22Rv1 (cell line): ENCODE measurements around the gene DNAAF8.
A peak's percentile ranks its signal among the peaks of the same experiment; 100 is the strongest.

Experiments used
- H3K27ac ChIP-seq: fragments of 450-650 bp; 2 replicates; pipeline ENCODE4 v1.5.1; 2017
- CTCF ChIP-seq: fragments of 450-650 bp; IDR thresholded peaks from 2 replicates; pipeline ENCODE4 v1.5.1; 2017; ENCODE audit warnings: mild to moderate bottlenecking
- ZFX ChIP-seq: fragments of 450-650 bp; IDR thresholded peaks from 2 replicates; pipeline ENCODE4 v1.6.1; 2017; ENCODE audit warnings: antibody characterized with exemption, borderline replicate concordance

DNAAF8 gene

GRCh38 chr16:4762205-4762604, 27.9 kb downstream of the DNAAF8 start:
- no peak overlapping the region for H3K27ac ChIP-seq
- TF ChIP-seq CTCF (no peak), ZFX (no peak)

GRCh38 chr16:4763791-4764190, 29.5 kb downstream of the DNAAF8 start:
- H3K27ac ChIP-seq, result no peak overlapping the region
- no peak for TF ChIP-seq ZFX
- no peak for TF ChIP-seq CTCF

GRCh38 chr16:4765511-4766474, 31.5 kb downstream of the DNAAF8 start:
- peak overlapping the region; percentile 91 for H3K27ac ChIP-seq
- no peak for TF ChIP-seq ZFX

- peak within 1 kb of the TSS; percentile 91 for H3K27ac ChIP-seq
- no peak for TF ChIP-seq CTCF
- no peak for TF ChIP-seq ZFX
Measured at GRCh38 chr16:4766875-4767628, 32.7 kb downstream of the DNAAF8 start, which contains the start of gene ZNF500. Gene ZNF500, minus strand, starts transcription at chr16:4767162. Its CDS starts 1,184 bp downstream, at chr16:4765978.

GRCh38 chr16:4767872-4768548, 33.7 kb downstream of the DNAAF8 start:
- TF ChIP-seq CTCF (no peak), ZFX (no peak)
- peak overlapping the region; percentile 91 for H3K27ac ChIP-seq

GRCh38 chr16:4768549-4769305, 34.4 kb downstream of the DNAAF8 start:
- TF ChIP-seq CTCF (no peak), ZFX (no peak)
- H3K27ac ChIP-seq, result peak overlapping the region; percentile 91

GRCh38 chr16:4769306-4769638, 34.9 kb downstream of the DNAAF8 start:
- peak overlapping the region; percentile 91 for H3K27ac ChIP-seq
- TF ChIP-seq ZFX, result no peak
